ENCODE data around the gene BICRAL.
A peak's percentile ranks its signal among the peaks of the same experiment; 100 is the strongest.
"Not testable (repeated sequence)": the region's sequence is repeated elsewhere in the genome, so short reads cannot be mapped to it uniquely, and the experiment has no call there.

BICRAL gene

DNA sequence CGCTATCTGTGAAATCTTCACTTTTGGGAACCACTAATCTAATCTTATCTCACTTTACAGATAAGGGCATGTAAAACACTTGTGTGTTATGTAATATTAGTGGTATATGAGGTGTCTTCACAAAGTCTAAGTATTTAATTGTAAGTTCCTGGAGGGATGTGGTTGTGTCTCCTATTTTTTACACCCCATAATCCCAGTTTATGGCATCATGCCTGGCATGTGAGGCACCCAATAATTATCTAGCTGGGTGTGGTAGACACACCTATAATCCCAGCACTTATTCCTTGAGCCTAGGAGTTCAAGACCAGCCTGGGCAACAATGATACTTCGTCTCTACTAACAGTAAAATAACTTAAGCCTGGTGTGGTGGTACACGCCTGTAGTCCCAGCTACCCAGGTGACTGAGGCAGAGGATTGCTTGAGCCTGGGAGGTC, 19.4 kb upstream of the BICRAL start:
- DNase-seq, result no peak

DNA sequence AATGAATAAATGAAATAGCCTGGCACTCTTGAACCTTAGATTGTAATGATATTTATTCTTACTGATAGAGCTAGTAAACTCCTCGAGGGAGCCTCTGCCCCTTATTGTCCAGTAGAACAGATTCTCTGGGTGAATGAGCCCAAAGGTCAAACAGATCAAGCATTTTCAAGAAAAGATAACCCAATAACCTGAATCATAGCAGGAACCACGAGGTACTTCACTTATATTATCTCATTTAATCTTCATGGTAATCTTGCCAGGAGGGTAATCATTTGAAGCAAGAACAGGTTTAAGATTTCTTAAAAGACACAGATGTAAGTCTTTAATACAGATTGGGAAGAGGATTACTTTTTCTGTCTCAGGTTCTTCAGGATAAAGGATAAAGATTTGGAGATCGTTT, 18.9 kb upstream of the BICRAL start:
- no peak for DNase-seq

GRCh38 chr6:42764911-42765648, 16.8 kb upstream of the BICRAL start:
- no peak for DNase-seq

DNA sequence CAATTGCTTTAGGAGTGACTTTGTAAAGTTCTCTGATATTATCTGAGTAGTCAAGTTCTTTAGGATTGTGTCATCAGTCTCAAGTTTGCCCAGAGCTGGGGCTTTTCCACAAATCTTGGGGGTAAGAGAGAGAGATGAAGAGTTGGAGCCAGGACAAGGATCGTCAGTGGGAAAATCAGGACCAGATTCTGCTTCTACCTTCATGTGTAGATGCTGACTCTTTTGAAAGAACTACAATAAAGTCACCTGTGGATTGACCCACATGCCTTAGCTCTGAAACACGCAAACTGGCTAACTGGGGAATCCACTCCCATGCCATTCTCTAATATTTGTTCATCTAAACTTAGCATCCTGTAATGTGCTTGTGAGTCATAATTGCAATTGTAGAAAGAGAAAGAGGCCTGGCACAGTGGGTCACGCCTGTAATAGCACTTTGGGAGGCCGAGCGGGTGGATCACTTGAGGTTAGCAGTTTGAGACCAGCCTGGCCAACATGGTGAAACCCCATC, 15.6 kb upstream of the BICRAL start:
- DNase-seq, result no peak

- DNase-seq, result no peak
Observed at GRCh38 chr6:42769051-42769450, 12.8 kb upstream of the BICRAL start.

DNA sequence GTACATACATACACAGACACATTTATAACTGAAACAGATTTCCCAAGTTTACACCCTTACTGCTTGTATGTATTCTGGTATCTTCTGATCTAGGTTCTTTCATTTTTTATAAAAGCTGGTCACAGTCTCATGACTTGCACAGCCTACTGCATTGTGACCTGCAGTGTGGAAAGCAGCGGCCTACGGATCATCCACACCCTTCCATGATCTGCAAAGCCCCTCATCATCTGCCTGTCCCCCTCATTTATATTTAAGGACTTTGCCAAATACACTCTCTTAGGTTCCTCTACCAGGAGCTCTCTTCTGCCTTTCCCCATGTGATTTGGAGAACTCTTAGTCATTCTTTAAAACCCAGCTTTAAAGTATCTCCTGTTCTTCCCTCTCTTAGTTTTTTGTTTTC, 12.0 kb upstream of the BICRAL start:
- no peak for DNase-seq

DNA sequence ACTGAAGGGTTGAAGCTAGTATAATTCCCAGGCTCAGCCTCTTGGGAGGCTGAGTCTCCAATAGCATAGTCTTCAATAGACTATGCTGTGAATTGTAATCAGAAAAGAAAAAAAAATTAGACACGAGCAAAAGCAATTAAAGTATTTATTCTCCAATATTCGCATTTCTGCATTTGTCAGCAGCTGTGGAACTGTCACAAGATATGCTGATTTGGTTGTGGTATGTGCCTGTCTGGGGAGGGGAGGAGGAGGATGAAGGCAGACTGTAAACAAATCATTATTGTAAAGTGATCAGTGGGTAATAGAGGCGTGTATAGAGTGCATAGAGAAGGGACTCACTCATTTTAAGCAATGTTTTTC, 10.1 kb upstream of the BICRAL start:
- DNase-seq, result no peak

GRCh38 chr6:42774201-42774600, 7.7 kb upstream of the BICRAL start:
- DNase-seq, result no peak

- not testable (repeated sequence) for DNase-seq
Observed at GRCh38 chr6:42774821-42775487, 6.9 kb upstream of the BICRAL start.

GRCh38 chr6:42777126-42777822, 4.6 kb upstream of the BICRAL start:
- DNase-seq, result no peak

GRCh38 chr6:42778122-42778521, 3.7 kb upstream of the BICRAL start:
- DNase-seq, result peak in 1 of 14 donors; percentile 8

GRCh38 chr6:42779521-42779920, 2.3 kb upstream of the BICRAL start:
- DNase-seq, result no peak

DNA sequence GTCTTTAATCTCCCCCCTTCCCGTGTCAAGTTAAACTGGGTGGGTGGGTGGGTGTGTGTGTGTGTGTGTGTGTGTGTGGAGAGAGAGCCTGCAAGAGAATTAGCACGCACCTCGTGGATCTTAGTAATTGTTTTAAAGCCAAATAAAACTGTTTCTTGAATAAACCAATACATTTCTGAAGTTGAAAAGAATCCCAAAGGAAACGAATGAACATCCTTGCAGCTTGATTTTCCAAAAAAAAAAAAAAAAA, 381 bp upstream of the BICRAL start:
- no peak for DNase-seq

DNA sequence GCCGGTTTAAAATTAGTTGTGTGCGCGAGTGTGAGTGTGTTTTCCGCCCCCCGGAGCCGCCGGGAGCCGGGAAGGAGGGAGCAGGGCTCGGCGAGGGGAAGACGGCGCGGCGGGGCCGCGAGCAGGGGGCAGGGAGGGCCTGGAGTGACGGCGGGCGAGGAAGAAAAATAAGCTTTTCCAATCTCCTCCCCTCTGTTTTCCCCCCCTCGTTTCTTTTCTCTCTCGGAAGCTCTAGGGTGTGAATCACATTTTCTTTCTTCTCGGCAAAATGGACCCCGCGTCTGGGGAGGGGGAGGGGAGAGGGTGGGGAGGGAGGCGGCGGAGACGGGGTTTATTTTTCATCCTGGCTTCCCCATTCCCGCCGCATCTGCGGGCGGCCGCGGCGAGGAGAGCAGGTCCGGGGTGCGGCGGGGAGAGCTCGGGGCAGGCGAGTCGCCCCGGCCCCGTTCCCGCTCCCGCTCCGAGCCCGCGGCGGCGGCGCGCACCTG, 881 bp downstream of the BICRAL start:
- peak in 13 of 14 donors; percentile 33 to 90 (median 74) for DNase-seq

DNA sequence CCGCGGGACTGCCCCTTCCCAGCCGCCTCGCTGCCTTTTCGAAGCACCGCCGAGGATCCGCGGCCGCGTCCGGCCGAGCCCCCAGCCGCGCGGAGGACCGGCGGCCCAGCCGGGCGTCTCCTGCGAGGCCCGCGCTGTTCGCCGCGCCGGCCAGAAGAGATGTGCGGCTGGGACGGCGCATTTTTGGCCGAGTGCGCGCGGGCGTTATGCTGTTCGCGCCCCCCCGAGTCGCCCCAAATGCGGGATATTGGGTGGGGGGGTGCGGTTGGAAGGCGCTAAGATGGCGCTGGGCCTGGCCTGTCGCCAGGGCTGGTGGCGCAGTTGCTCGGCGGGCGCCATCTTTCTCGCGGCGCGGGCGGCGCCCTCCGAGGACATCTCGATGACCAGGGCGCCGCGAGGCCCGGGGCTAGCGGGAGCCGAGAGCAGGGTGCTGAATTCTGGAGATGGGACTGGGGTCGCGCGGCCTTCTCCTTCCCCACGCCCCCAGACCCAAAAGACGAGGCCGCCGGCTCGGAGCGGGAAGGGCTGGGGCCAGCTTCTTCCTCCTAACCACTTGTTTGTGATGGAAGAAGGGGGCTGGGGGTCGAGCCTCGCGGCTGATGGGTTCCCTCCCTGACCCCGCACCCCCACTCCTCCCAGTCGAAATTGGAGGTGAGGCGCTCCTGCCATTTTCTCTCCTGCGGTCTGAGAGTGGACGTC, 1.5 kb downstream of the BICRAL start:
- peak in 13 of 14 donors; percentile 59 to 94 (median 79) for DNase-seq

GRCh38 chr6:42783876-42784642, 2.2 kb downstream of the BICRAL start:
- peak in 2 of 14 donors; percentile 49 to 78 for DNase-seq

DNA sequence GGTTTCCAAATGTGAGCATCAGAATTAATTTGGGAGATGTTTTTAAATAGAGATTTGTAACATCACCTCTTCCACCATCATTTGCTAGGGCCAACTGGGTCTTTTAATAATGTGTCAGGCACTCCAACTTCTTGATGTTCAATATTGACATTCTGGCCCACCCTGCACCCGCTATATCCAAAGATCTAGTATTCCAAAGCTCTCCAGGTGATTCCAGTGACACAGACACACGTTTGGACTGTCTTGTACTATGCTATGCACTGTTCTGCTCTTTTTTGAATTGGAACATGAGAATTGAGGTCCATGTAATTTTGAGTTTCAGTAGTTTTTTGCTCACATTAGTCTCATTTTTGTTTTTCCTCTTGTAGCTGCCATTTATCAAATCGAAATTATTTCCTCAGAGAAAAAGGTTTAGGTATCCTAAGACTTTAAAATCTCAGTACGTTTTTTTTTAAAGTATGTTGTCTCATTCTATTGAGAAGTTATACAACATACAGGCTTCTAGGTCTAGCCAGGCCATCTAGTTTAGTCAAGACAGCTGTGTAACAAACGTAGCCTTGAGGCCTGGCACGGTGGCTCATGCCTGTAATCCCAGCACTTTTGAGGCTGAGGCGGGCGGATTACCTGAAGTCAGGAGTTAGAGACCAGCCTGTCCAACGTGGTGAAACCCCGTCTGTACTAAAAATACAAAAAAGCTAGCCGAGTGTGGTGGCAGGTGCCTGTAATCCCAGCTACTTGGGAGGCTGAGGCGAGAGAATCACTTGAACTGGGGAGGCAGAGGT, 3.1 kb downstream of the BICRAL start:
- peak in 1 of 14 donors; percentile 30 for DNase-seq

- no peak for DNase-seq
Observed at GRCh38 chr6:42786525-42786985, 4.7 kb downstream of the BICRAL start.

GRCh38 chr6:42787063-42787472, 5.2 kb downstream of the BICRAL start:
- no peak for DNase-seq

- no peak for DNase-seq
Observed at GRCh38 chr6:42788671-42789070, 6.8 kb downstream of the BICRAL start.

DNA sequence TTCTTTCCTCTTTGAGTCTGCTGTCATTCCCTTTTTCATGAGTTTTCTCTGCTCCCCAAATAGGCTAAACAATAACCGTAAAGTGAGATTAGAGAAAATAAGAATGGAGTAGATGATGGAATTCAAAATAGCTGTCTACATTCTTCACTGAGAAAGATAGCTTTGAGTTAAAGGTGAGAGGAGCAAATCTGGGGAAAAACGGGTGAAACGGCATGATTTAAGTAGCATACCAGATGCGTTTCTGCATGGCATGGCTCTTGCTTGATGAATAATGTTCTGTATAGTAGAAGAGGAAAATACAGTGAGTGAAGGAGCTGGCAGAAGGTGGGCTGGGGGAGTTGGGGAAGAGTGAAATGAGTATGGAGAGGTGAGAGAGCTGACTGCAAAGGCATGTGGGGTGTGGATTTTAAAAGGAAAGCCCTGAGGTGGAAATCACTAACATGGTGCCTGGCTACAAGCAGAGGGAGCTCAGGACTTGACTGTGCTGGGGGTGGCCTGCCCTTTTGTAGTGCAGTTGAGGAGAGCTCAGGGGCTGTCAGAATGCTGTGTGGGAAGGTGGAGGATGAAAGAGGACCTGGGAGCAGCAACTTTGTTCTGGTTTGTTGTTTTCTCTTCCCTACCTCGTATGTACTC, 8.8 kb downstream of the BICRAL start:
- no peak for DNase-seq
